Measurements from ENCODE around the gene TEDC1.
A peak's percentile ranks its signal among the peaks of the same experiment; 100 is the strongest.

The TEDC1 gene, protein sequence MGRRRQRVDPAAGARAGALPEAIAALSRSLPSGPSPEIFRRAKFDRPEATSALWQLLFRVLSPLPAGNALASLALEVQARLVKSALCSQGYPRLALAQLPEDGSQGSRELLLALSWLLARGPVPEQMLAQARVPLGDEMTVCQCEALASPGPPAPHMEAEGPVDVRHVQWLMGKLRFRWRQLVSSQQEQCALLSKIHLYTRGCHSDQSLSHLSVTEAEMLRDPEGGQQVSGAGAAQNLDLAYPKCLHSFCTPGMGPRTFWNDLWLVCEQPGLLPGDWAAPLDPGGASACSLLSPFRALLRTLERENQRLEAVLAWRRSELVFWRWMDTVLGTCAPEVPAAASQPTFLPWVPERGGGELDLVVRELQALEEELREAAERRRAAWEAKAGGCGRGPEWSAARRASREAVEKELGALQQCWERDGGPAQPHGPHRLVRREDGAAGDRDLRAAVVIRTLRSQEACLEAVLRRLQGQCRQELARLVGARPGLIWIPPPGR

DNA sequence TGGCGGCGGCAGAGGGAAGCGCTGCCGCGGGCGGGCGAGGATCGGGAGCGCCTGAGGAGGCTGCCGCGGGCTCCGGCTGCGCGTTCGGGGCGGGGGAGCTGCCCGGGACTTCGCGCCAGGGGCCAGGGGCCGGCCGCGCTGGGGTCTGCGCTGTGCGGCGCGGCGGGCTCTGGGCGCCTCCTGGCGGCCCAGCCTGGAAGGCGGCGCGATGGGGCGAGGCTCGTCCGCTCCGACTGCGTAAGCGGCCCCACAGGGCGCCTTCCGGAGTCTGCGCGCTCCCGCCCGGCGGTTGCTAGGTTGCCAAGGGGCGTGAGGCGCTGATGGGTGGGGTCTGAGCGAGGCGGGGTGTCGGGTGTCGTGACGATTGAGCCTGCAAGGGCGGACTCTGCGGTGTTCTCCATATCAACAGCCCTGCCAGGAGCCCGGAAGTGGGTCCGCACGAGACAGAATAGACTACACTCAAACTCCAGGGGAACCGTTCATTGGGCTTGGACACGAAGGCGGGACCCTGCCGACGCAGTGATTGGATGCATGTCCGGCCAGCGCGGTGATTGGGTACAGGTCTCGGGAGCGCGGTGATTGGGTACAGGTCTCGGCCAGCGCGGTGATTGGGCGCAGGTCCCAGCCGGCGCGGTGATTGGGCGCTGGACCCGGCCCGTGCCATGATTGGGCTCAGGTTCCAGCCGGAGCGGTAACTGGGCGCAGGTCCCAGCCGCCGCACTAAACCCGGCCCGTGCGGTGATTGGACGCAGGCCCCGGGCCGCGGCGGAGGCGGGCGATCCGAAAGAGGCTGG is at the start of gene TEDC1:
TSS of gene TEDC1 (plus strand) at position 675 of the 794 bp plus-strand sequence. CDS start 130 bp downstream, outside the sequence.
- peak; percentile 100 for DNase-seq

DNA sequence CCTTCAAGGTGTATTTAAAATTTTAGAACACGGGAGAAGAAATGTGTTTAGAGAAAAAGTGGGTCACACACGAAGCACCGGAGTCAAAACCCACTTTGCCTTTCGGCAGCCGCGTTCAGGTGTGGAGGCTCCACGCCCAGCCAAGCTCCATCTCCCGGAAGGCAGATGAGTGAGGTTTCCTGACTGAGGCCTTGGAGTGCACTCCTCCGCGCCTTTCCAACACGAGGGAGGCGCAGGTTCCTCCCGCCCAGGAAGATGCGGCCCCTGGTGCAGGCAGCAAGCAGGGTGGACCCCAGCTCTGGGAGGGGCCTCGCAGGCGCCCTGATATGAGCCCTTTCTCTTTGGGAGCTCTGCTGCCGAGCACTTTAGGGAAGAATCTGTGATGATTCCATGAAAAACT is 48.9 kb upstream of the TEDC1 start:
- DNase-seq = no peak

DNA sequence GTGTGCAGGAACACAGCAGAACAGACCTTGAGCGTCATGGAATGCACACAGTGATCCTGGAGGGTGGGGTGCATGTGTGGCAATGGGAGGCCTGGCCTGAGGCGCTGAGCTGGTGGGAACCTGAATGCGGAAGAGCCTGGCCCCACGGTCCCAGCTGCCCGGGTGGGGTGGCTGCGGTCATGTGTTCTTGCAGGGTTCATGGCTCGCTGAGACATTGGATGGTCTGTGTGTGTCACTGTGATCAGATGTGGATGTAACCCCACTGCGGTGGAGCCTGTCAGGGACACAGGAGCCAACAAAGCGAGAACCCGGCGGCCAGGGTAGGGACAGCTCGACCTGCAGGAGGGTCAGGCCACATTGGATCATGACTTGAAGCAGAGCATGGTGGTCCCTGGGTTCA is 48.2 kb upstream of the TEDC1 start:
- DNase-seq = no peak

DNA sequence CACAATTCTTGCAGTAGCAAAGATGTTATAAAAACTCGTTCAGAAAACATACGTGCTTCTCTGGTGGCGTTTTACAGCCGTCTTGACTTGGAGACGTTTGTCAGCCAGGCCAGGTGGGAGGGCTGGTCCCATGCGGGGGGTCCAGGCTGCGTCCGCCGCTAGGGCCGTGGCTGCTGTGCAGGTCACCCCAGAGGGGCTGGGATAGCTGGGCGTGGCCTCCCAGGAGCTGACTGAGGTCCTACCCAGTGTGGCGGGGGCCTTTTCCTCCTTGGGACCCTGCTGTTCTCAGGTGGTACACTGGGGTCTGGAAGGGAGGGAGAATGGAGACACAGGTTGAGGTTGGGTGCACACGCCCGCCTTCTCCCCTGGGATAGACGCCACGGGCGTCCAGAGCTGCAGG is 46.2 kb upstream of the TEDC1 start:
- no peak for DNase-seq

DNA sequence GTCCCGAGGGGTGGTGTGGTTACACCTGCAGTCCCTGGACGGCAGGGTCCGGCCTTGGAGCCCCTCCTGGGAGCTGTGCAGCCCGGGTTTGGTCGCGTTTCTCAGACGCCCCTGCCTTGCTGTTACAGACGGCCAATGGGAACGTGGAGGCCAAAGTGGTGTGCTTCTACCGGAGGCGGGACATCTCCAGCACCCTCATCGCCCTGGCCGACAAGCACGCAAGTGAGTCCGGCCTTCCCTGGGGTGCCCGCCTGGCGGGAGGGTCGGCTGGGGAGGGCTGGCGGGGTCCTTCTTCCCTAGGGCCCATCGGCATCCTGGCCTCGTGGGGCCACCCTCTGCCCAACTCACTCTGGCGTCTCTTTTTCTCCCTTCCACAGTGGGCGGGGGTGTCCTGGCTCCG is 45.8 kb upstream of the TEDC1 start:
- DNase-seq = no peak

DNA sequence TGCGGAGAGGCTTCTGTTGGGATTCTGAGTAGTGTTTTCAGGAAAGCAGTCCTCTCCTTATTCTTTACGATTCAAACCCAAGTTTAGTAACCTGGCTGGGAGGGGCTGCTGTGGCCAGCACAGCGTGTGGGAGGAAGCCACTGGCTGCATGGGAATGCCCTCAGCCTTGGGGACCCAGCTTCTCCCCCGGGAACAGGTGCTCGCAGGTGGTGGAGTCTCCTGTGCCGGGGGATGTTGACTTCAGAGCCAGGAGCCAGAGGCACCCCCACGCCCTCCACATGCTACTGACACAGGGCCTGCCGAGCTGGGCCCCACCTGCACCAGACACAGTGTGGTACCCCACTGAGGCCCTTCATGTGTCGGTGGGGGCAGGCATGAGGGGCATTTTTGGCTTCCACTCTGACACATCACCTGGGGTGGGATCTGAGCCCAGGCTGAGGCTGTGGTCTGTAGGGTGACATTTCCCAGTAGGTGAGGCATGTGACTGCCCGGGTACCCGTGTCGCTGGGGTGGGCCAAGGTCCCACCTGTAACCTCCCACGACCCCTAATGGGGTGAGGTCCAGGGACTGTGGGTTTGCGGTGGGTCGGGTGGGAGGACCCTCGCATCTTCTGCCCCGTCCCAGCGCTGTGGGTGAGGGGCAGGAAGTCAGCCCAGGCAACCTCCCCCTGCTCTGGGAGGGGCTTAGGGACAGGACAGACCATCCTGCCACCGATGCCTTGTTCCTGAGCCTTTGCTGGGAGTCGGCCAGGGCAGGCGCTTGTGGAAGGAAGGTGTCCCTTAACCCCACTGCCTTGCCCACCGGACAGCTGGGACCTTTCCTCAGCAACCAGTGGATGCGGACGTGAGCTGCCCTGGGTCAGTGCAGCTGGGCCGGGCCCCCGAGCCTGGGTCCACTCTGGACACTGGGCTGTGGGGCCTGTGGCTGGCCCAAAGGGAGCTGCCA is 44.9 kb upstream of the TEDC1 start:
- DNase-seq = no peak

DNA sequence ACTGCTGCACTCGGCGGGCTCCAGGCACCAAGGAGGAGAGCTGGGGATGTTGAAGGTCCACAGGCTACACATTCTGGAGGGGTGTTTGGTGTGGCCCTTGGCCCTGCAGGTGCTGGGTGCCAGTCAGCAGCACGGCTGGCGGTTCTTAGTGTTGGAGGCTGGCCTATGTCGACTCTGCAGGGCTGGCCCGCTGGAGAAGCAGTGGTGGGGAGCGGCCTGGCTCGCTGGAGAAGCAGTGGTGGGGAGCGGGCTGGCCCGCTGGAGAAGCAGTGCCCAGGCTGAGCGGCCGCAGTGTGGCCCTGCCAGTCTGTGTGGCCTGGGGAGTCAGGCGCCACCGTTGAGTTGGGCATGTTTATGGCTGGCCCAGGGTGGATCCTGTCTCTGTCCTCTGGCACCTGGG is 44.1 kb upstream of the TEDC1 start:
- DNase-seq = no peak

DNA sequence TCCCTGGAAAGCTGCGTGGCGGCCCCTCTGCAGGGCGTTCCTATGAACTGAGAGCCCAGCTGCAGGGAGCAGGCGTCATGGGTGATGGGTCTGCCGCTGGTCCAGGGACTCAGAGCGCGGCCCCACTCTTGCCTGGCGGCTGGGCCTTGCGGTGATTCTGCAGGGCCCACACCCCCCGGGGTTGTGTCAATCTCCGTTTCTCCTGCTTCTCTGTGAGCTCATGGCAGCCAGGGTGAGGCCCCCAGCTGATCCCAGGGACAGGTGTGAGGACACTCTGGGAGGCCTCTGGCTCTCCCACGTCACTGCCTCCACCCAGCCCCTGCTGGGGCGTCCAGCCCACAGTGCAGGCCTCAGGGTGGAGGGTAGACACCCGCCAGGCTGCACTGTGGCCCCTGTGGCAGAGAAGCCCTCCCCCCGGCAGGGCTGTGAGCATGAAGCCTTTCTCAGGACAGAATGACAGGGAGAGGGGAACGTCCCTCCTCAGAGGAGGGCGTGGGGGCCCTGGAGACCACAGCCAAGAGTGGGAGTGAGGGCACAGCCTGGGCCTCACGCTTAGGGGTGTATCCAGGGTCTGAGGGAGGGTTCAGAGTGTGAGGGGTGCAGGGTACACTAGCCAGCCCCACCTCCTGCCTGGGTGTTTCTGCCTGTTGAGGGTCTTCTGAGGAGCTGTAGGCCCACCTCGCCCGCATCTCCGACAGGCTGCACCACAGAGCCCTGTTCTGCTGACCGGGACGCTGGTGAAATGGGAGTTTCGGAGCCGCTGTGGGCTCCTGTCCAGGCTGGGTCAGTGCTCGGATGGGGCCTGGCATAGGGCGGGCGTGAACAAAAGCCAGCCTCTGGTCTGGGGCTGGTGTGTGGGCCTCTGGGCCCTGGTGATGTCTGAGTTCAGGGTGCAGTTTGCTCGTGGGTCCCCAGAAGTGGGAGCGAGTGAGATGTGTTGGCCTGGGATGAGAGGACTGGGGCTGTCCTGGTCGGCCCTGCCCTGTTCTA is 43.1 kb upstream of the TEDC1 start:
- DNase-seq = no peak

DNA sequence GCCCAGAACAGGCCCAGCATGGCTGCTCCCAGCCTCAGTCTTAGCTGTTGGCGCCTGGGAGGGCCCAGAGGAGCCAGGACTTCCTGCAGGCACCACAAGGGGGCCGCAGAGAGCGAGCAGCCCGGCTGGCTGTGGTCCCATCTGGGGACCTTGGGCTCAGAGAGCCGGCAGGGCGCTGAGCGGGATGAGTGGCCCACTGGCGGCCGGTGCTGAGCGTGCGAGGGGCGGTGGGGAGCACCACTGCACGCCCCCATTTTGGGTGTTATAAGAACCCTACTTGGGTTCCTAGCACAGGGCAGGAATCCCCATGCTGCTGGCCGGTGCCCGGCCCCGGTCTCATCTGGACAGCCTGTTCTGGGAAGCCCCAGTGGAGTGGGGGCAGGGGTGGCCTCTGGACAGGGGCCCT is 42.3 kb upstream of the TEDC1 start:
- DNase-seq = peak; percentile 69

DNA sequence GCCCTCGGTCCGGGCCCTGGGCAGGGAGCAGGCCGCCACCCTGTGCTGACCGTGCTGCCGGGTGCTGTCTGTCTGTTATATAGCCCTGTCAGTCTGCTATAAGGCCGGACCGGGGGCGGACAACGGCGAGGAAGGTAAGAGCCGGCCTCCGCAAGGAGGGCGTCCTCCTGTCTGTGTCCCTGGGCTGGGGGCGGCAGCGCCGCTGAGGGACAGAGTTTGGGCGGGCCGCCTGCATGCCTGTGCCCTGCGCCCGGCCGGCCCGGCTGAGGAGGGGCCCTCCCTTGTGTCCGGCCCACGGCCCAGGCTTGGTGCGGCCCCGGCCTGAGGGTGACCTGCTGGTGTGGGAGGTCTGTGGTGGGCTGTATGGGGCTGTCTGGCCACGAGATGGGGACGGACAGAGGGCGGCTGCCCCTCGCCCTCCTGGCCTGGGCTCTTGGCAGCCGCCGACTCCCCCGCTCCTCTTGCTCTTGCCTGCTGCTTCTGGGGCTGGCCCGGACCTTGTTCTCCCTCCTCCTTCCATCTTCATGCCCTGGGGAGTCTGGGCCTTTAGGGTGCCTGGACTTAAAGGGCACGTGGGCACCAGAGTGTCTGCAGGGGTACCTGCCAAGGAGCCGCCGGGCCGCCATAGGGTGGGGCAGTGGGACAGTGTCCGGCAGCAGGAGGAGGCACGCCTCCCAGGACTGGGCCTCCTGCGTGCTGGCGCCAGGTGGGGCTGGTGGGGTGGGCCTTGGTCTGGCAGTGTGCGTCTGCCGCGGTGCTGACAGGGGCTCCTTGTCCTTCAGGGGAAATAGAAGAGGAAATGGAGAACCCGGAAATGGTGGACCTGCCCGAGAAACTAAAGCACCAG is 41.5 kb upstream of the TEDC1 start:
- DNase-seq = no peak

DNA sequence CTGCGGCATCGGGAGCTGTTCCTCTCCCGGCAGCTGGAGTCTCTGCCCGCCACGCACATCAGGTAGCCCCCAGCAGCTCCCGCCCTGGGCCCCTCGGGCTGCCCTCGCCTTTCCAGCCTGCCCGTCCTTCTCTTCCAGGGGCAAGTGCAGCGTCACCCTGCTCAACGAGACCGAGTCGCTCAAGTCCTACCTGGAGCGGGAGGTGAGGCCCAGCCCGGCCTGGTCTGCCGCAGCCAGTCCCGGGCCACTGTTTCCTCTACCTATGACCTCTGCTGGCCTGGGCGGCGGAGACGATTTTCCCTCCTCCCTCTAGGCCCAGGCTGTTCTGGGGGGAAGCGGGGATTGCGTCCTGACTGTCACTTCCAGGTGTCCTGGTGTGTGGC is 40.9 kb upstream of the TEDC1 start:
- no peak for DNase-seq

DNA sequence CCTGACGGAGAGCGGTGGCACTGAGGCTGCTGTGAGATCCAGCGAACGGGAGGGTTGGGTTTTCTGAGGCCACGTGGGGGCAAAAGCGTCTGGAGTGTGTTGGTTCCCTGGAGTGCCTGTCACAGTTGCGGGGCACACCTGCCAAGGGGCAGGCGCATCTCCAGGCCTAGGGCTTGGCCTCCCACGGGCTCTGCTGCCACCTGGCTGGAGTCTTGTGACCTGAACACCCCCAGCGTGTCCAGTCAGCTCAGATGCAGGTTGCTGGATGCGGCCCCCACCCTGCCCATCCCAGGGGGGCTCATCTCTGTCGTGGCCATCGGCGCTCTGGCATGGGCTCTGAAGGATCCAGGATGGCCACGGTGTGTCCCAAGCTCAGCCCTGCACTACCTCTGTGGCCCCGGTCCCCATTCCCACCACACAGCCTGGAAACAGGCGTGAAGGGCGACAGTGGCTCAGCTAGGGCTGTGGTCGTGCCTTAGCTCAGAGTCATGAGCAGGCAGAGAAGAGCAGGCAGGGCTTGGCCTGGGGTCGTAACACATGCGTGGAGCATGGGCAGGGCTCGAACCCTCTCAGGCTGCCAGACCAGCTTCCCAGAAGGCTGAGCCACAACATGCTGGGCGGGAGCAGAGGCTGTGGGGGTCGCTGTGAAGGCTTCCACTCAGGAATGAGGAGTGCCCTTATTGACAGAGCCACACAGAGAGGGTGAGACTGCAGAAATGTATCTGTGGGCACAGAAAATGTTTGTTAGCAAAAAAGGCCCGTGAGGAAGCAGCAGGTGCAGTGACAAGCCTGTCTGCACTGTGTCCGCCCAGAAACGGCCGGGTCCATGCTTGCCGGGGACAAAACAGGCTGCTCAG is 40.0 kb upstream of the TEDC1 start:
- no peak for DNase-seq

DNA sequence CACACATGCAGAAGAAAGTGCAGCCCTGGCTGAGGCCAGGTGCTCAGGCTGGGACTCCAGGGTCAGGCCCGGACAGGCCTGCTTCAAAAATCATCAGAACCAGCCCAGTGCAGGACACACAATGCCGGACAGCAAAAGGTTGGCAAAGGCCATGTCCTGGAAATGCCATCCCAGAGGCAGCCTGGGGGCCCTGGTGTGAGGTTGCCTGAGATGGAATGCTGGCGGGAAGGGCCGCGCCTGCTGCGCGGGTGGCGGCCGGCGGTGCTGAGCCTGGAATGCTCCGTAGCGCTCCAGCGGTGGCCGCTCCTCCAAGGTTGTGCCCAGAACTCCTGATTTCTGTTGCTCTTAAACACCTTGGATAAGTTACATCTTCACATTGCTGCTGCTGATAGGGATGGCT is 38.1 kb upstream of the TEDC1 start:
- DNase-seq = no peak

DNA sequence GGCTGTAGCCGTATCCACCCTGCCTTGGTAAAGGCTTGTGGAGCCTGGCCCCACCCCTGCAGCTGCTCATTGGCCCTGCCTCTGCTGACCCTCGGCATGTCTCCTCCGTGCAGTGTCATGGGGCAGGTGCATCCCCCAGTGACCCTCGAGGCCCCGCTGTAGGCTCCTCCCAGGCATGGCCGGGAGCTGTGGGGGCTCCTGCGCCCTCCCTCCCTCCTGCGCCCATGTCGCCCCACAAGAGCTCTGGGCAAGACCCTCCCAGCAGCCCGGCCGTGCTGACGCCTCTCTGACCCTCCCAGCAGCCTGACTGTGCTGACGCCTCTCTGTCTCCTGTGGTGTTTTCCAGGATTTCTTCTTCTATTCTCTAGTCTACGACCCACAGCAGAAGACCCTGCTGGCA is 37.2 kb upstream of the TEDC1 start:
- no peak for DNase-seq

DNA sequence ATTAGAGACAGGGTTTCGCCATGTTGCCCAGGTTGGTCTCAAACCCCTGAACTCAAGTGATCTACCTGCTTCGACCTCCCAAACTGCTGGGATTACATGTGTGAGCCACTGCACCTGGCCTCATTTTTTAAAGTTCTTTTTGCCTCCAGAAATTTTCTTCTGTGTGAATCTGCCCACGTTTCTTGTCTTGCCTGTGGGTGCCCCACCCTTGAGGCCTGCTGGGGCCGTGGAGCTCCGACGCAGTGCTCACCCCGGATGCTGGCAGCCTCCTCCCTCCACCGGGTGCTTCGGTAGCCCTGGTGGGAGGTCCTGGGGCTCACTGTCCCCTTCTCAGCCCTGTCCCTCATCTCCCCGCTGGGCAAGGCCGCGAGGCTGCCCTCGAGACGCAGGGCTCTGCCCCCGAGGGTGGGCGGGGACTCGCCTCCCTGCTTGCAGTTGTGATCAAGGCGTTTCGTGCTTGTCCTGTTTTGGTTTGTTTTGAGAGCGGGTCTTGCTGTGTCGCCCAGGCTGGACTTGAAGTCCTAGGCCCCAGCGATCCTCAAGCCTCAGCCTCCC is 35.9 kb upstream of the TEDC1 start:
- DNase-seq = no peak

DNA sequence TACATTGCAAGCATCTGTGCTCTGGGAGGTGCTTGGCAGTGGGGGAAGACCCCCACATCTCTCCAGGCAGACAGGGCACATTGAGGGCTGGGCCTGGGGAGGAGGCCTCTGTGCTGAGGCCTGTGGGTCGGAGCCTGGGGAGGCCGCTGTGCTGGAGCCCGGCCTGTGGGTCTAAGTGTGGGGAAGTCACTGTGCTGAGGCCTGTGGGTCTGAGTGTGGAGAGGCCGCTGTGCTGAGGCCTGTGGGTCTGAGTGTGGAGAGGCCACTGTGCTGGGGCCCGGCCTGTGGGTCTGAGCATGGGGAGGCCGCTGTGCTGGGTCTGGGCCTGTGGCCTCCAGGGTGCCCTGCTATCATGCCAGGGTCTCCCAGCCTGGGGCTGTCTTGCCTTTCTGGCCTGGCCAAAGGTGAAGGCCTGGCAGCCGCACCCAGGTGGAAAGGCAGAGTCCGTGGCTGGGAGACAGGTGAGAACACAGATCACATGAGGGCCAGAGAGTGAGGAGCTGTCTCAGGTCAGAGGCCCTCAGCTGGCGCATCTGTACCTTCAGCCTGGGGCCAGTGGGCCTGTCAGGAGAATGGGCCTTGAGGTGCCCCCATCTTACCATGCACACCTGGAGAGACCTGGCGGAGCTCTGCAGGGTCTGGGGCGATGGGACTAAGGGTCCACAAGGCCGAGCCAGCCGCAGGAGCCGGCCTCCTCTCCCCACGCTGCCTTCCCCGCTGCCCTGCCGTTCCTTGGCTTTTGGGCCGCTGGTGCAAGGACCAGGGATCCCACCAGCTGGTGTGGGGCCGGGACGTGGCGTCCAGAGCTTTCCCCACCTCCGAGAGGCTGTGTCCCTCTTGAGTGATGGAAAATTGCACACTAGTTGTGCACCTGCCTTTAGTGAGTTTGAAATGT is 35.0 kb upstream of the TEDC1 start:
- no peak for DNase-seq

DNA sequence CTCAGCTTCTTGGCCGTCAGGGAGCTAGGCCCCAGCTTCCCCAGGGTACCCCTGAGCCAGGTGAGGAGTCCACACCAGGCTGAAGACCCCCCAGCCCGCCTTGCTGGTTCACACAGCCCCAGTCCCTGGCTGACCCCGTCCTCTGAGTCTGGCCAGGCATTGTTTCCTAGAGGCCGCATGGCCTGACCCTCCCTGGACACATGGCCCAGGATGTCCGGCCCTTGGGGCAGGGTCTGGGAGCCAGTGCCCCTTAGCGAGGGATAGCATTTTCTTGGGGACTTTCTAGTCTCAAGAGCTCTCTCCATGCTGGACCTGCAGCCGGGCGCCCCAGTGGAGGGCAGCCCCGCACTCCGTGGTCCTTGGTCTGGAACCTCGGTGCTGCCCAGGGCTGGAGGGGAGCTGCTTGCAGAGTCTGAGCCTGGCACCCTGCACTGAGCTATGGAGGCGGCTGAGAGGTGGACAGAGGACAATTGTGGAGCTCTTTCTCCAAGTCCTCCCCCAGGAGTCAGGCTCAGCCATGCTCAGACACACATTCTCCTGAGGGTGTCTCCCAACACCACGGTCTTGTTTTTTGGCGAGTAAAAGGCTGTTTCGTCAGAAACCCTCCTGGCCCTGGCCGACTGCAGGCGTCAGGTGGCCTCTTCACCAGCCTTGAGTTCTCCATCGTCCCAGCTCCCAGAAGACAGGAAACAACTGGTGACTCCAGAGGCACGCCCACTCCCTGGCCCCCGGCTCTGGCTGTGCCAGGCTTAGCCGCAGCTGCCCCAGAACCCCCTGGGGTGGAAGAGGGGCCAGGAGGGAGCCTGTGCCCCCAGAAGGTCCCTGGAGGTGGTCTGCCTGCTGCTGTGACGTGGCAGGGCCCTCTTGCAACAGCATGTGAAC is 34.1 kb upstream of the TEDC1 start:
- DNase-seq = no peak
